ENCODE results near the gene CENPN. TPM values are rescaled to one million over a fixed set of nuclear protein-coding genes. Genes with fewer than 3 reads are reported as not detected.

CENPN gene
- total RNA-seq, 1 experiment from 2014 or later, result 74.5 TPM

- DNase-seq (ENCODE audit: low read depth), result no peak
- in situ Hi-C loops (cut with HindIII; ENCODE audit: low pct_unique_long_range_greater_than_20kb, low sequenced_read_pairs), result no loop called here
Observed at GRCh38 chr16:81066681-81067080, 59.7 kb downstream of the CENPN start.

DNA sequence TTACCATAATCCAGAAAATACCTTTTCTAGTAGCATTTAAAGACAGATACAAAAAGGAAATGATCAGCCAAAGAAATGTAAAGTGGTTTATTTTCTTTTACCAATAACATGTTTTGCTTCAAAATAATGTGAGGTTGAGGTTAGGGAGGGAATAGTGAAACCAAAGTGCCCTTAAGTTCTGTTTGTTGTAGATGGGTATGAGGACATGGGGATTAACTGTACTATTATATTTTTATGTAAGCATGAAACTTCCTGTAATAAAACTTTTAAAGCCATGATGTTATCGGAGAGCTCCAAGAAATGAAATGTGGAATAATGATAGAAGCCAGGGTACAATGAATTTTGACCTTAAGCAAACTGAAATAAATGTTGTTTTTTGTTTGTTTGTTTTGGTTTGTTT is 60.2 kb downstream of the CENPN start:
- no peak for DNase-seq (ENCODE audit: low read depth)
- in situ Hi-C loops (cut with HindIII; ENCODE audit: low pct_unique_long_range_greater_than_20kb, low sequenced_read_pairs), result no loop called here

DNA sequence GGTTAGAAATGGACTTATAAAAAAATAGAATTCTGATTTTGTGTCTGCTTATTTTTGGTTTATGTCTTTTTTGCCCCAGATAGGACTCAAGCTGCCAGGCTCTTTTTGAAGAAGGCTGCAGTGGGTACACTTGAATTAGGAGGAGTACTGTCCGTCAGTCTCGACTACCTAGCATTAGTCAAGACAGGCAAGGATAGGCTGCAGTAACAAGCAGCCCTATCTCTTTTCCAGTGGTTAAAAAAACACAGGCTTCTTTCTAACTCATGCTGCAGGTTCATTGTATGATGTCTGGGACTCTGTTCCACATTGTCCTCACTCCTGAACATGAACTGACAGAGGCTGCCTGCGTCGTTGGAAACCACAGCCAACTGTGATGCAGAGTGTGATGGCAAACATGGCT is 62.0 kb downstream of the CENPN start:
- no peak for DNase-seq (ENCODE audit: low read depth)
- in situ Hi-C loops (cut with HindIII; ENCODE audit: low pct_unique_long_range_greater_than_20kb, low sequenced_read_pairs), result no loop called here

DNA sequence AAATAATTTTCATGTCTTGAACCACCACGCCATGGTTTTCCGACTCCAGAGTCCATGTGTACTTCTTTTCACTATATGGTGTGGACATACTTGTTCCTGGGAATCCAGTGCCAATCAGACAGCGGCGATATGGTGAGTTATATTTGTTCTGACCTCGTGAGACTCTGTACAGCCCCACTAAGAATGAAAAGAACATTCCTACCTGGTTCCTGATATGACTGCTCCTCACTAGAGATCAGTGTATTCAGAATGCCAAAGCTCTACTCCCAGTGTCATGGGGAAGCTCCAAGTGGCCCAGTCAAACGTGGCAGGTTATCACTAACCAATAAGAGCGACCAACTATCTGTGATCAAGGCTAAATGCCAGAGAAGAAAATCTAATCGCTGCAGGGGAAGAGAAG is 64.0 kb downstream of the CENPN start:
- DNase-seq (ENCODE audit: low read depth), result no peak
- in situ Hi-C loops (cut with HindIII; ENCODE audit: low pct_unique_long_range_greater_than_20kb, low sequenced_read_pairs), result no loop called here

DNA sequence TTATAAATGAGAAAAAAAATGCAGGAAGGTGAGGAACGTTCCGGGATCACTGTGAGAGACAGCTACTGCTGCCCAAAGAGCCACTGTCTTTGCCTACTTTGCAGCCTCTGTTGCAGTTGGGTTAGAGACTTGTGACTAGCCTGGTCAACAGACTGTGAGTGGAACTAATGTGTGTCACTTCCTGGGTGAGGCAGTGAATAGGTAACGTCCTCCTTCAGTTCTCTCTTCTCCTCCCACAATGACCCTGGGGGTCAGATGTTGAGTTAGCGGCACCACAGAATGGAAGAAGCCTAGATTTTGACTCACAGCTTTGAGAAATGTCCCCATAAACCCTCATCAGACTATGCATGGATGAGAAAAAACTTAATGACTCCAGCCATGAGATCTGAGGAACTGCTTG is 64.8 kb downstream of the CENPN start:
- in situ Hi-C loops (cut with HindIII; ENCODE audit: low pct_unique_long_range_greater_than_20kb, low sequenced_read_pairs), result no loop called here
- DNase-seq (ENCODE audit: low read depth), result peak; percentile 76

DNA sequence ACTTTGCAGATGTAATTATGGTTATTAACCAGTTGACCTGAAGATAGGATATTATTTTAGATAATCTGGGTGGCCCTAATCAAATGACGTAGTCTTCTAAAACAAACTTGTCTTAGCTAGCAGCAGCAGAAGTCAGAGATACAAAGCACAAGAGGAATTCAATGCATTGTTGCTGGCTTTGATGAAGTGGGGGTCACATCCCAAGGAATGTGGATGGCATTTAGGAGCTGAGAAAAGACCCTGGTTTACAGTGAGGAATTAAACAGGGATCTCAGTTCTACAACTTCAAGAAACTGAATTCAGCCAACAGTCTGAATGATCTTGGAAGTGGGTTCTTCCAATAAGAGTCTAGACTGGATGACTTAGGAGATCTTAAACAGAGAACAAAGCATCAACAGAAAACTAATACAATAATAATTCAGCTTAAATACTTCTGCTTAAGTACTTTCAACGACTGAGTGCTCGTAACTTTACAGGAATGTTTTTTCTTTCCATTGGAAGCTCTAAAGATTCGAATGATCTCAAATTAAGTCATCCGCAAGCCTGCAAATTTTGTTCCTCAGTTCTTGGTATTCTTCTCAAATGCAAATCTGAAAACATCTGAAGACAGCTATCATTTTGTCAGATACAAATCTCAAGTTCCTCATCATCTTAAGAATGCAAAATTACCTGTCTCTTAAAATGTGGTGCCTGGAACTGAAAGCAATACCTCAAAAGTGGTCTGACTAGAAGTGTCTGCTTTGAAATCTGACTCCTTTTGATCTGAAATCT is 66.7 kb downstream of the CENPN start:
- no peak for DNase-seq (ENCODE audit: low read depth)
- in situ Hi-C loops (cut with HindIII; ENCODE audit: low pct_unique_long_range_greater_than_20kb, low sequenced_read_pairs), result no loop called here

- in situ Hi-C loops (cut with HindIII; ENCODE audit: low pct_unique_long_range_greater_than_20kb, low sequenced_read_pairs), result no loop called here
- DNase-seq (ENCODE audit: low read depth), result peak; percentile 95
Observed at GRCh38 chr16:81076566-81077075, 69.6 kb downstream of the CENPN start.

DNA sequence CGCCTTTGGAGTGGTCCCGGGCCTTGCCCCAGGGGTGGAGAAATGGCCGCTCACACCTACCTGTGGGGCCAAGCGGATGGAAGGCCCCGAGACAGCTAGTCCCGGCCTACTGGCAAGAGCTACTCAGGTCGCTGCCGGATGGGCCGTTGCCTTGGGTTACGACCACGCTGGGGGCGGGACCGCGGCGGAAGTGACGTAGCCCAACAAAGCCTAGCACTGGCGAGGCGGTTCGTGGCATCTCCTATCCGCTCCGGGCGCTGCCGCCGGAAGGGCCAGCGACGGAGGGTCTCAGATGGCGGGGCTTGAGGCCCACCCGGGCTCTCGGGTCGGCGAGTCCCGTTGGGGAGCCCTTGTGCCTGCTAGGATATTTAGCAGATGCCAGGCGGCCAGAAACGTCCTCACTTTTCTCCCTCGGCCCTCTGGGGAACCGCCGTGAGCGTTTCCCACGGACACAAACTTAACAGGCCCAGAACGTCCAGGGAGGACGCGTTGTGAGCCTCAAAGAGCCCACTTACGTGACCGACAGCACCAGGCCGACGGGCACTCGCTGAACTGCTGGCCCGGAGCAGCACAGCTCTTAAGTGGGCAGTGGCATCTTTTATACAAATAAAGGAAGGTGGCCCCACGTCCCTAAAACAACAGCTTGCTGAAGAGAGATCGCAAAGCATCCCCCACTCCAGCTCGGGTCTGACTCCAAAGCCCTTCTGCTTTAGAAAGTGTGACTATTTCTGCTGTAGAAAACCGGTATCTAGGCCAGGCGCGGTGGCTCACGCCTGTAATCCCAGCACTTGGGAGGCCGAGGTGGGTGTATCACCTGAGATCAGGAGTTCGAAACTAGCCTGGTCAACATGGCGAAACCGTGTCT is 70.3 kb downstream of the CENPN start, which contains the start of gene C16orf46:
TSS of gene C16orf46 (minus strand) at position 163 of the 865 bp plus-strand sequence. CDS start 13,283 bp downstream, outside the sequence.
- in situ Hi-C loops (cut with HindIII; ENCODE audit: low pct_unique_long_range_greater_than_20kb, low sequenced_read_pairs), result no loop called here
- peak; percentile 94 for DNase-seq (ENCODE audit: low read depth)

- in situ Hi-C loops (cut with HindIII; ENCODE audit: low pct_unique_long_range_greater_than_20kb, low sequenced_read_pairs), result no loop called here
- no peak for DNase-seq (ENCODE audit: low read depth)
Observed at GRCh38 chr16:81080233-81080632, 73.2 kb downstream of the CENPN start.

DNA sequence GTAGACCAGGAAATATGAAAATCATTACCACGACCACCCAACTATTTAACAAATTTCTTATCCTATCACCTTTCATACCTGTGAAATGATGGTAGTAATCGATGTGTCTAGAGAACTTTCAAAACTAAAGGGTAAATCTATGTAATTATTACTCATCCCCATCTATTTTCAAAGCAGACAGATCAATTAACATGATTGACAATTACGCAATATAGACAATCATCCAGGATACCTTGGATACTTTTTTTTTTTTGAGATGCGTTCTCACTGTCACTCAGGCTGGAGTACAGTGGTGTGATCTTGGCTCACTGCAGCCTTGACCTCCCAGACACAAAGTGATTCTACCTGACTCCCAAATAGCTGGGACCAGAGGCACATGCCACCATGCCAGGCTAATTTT is 74.0 kb downstream of the CENPN start:
- in situ Hi-C loops (cut with HindIII; ENCODE audit: low pct_unique_long_range_greater_than_20kb, low sequenced_read_pairs), result no loop called here
- DNase-seq (ENCODE audit: low read depth), result no peak

Other genes starting within 250 kb of the CENPN start
- gene CDYL2, start 202.6 kb upstream of the CENPN start, total RNA-seq (2014; rRNA removed; shearing (Covaris generic); ENCODE audit: low replicate concordance), result 2.5 and 16.9 TPM in 2 replicates
- gene CMC2, start 329 bp upstream of the CENPN start, total RNA-seq (2014; rRNA removed; shearing (Covaris generic); ENCODE audit: low replicate concordance), result 92.4 and 112 TPM in 2 replicates
- gene ATMIN, start 28.6 kb downstream of the CENPN start, total RNA-seq (2014; rRNA removed; shearing (Covaris generic); ENCODE audit: low replicate concordance), result 23.6 and 27.5 TPM in 2 replicates
- 11.3 TPM in 1 of 2 replicates, not detected in the other for gene C16orf46, start 70.0 kb downstream of the CENPN start, total RNA-seq (2014; rRNA removed; shearing (Covaris generic); ENCODE audit: low replicate concordance)
- gene GCSH, start 89.2 kb downstream of the CENPN start, total RNA-seq (2014; rRNA removed; shearing (Covaris generic); ENCODE audit: low replicate concordance), result 84.8 and 127 TPM in 2 replicates
- 3.7 and 13.7 TPM in 2 replicates for gene BCO1, start 231.5 kb downstream of the CENPN start, total RNA-seq (2014; rRNA removed; shearing (Covaris generic); ENCODE audit: low replicate concordance)

All from Caki2 (cell line).